Measurements from ENCODE around the gene RBCK1. TPM values are rescaled to one million over a fixed set of nuclear protein-coding genes. Genes with fewer than 3 reads are reported as not detected.

Gene RBCK1
- total and polyA plus RNA-seq, 2 of the 4 experiments (the other 2 are of a cell fraction), result 29.9 to 84.2 TPM

- no peak overlapping the region for H3K9ac ChIP-seq (ENCODE audit: low read depth, low read length)
- H3K4me2 ChIP-seq (ENCODE audit: low read depth, low read length), result no peak overlapping the region
- no peak overlapping the region for H3K27ac ChIP-seq (ENCODE audit: insufficient read depth, low read length)
- dilution Hi-C loops (cut with HindIII; ENCODE audit: low sequenced_read_pairs, unreplicated experiment) (no loop called here), in situ Hi-C loops (cut with MboI; ENCODE audit: low sequenced_read_pairs) (loop anchor here (5.0 kb wide), 1 partner anchor 83 kb away; no protein-coding TSS in a partner anchor), intact Hi-C loops (cut with micrococcal nuclease) (no loop called here)
- H2BK5ac ChIP-seq (ENCODE audit: low read depth, low read length, poor library complexity, severe bottlenecking), result no peak overlapping the region
- no peak overlapping the region for H3K4ac ChIP-seq (ENCODE audit: low read depth, low read length)
- no peak overlapping the region for H4K91ac ChIP-seq (ENCODE audit: insufficient read depth, low read depth, low read length)
- peaks cover 75% of the 10 kb centered on the region for H3K36me3 ChIP-seq (ENCODE audit: control insufficient read depth, insufficient read depth, low read length)
- no peaks in the 10 kb centered on the region for H3K4me1 ChIP-seq (ENCODE audit: control insufficient read depth, insufficient read depth, low read length)
- no TSS peak for BruUV-seq (replicated peaks)
- TF ChIP-seq CEBPB (IDR thresholded peaks at IDR 0.05; ENCODE audit: low read depth, low read length) (no peak), CTCF (conservative IDR thresholded peaks at IDR 0.05; ENCODE audit: low read depth, low read length) (no peak), BHLHE40 (IDR thresholded peaks at IDR 0.05; ENCODE audit: low read depth, low read length) (no peak), CHD1 (IDR thresholded peaks at IDR 0.05; ENCODE audit: low read depth, low read length) (no peak), RFX5 (IDR thresholded peaks at IDR 0.05; ENCODE audit: low read depth, low read length) (no peak), NFE2L2 (IDR thresholded peaks at IDR 0.05; ENCODE audit: low read depth, low read length) (no peak), MAFK (IDR thresholded peaks at IDR 0.05; ENCODE audit: low read depth, low read length) (no peak), MXI1 (IDR thresholded peaks at IDR 0.05; ENCODE audit: borderline replicate concordance, low read depth, low read length) (no peak), SMC3 (IDR thresholded peaks at IDR 0.05; ENCODE audit: low read depth, low read length) (no peak), POLR2A (IDR thresholded peaks at IDR 0.05; ENCODE audit: low read depth, low read length) (no peak), RAD21 (IDR thresholded peaks at IDR 0.05; ENCODE audit: low read length) (no peak), RCOR1 (IDR thresholded peaks at IDR 0.05; ENCODE audit: insufficient replicate concordance, low read length) (no peak), FOS (IDR thresholded peaks at IDR 0.05; ENCODE audit: low read depth, low read length) (no peak), MAZ (IDR thresholded peaks at IDR 0.05; ENCODE audit: borderline replicate concordance, low read depth, low read length) (no peak)
- TF ChIP-seq, protein P1, sequence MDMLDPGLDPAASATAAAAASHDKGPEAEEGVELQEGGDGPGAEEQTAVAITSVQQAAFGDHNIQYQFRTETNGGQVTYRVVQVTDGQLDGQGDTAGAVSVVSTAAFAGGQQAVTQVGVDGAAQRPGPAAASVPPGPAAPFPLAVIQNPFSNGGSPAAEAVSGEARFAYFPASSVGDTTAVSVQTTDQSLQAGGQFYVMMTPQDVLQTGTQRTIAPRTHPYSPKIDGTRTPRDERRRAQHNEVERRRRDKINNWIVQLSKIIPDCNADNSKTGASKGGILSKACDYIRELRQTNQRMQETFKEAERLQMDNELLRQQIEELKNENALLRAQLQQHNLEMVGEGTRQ (IDR thresholded peaks at IDR 0.05; ENCODE audit: low read depth, low read length), result no peak
- TF ChIP-seq, protein P2, sequence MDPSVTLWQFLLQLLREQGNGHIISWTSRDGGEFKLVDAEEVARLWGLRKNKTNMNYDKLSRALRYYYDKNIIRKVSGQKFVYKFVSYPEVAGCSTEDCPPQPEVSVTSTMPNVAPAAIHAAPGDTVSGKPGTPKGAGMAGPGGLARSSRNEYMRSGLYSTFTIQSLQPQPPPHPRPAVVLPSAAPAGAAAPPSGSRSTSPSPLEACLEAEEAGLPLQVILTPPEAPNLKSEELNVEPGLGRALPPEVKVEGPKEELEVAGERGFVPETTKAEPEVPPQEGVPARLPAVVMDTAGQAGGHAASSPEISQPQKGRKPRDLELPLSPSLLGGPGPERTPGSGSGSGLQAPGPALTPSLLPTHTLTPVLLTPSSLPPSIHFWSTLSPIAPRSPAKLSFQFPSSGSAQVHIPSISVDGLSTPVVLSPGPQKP (IDR thresholded peaks at IDR 0.05; ENCODE audit: borderline replicate concordance, low read depth, low read length), result no peak
- H3K9me1 ChIP-seq (ENCODE audit: insufficient read depth, low read length), result no peaks in the 10 kb centered on the region
- H4K8ac ChIP-seq (ENCODE audit: low read depth in 2 of 2, low read length in 2 of 2), result no peak overlapping the region
- H3K4me3 ChIP-seq (ENCODE audit: insufficient read depth, low read depth, low read length), result no peak overlapping the region
- ChIA-PET POLR2A (ENCODE audit: unreplicated experiment) (no interaction called here), CTCF (no interaction called here)
- H3K18ac ChIP-seq (ENCODE audit: low read depth, low read length), result no peak overlapping the region
- DNase-seq, result no peak
- H4K5ac ChIP-seq (ENCODE audit: low read depth, low read length), result no peak overlapping the region
- ATAC-seq (ENCODE audit: low read depth), result no peak
- no peak overlapping the region for H2BK15ac ChIP-seq (ENCODE audit: low read depth, low read length)
- no peak overlapping the region for H2BK20ac ChIP-seq (ENCODE audit: low read depth, low read length)
- no peak overlapping the region for H3K56ac ChIP-seq (ENCODE audit: extremely low read depth, insufficient read depth, low read length)
- peaks cover 20% of the 10 kb centered on the region for H4K20me1 ChIP-seq (ENCODE audit: insufficient read depth, low read length)
- no peak overlapping the region for H2AK5ac ChIP-seq (ENCODE audit: low read depth, low read length)
- H2AK9ac ChIP-seq (replicated peaks; ENCODE audit: low read depth, low read length, poor library complexity), result no peak overlapping the region
- WGBS, 2 experiments (ENCODE audit: extremely low coverage in 2 of 2, insufficient read length in 1 of 2), result 100% methylated on average over 1 of the region's 16 CpGs; no CpG with 5 or more reads in 1 of the 2 experiments
- H2AFZ ChIP-seq (replicated peaks; ENCODE audit: low read length, poor library complexity), result no peak overlapping the region
- no peaks in the 10 kb centered on the region for H3K9me3 ChIP-seq (ENCODE audit: control insufficient read depth, insufficient read depth, low read length)
- H2BK120ac ChIP-seq (ENCODE audit: low read depth, low read length), result no peak overlapping the region
- H3K23ac ChIP-seq (ENCODE audit: low read depth, low read length), result no peak overlapping the region
- H3K79me1 ChIP-seq (ENCODE audit: low read depth in 1 of 2, low read length in 2 of 2), result peaks cover 3 to 23% of the 10 kb centered on the region in 2 experiments; a peak in 3 of 4 replicates
- H3K27me3 ChIP-seq (ENCODE audit: control insufficient read depth, insufficient read depth, low read length), result no peaks in the 10 kb centered on the region
- no peak overlapping the region for H3K14ac ChIP-seq (replicated peaks; ENCODE audit: low read depth, low read length)
Measured at GRCh38 chr20:434661-435419, 26.7 kb downstream of the RBCK1 start.

All from IMR-90 (cell line).